Measurements from ENCODE around the gene KLHL36.
A peak's percentile ranks its signal among the peaks of the same experiment; 100 is the strongest.
"Not testable (repeated sequence)": the region's sequence is repeated elsewhere in the genome, so short reads cannot be mapped to it uniquely, and the experiment has no call there.

Gene KLHL36

GRCh38 chr16:84617041-84617790 is 31.1 kb upstream of the KLHL36 start:
- peak overlapping the region; percentile 95 for H3K4me3 ChIP-seq (ENCODE audit: low read depth, low read length)
- TF ChIP-seq, protein P1, sequence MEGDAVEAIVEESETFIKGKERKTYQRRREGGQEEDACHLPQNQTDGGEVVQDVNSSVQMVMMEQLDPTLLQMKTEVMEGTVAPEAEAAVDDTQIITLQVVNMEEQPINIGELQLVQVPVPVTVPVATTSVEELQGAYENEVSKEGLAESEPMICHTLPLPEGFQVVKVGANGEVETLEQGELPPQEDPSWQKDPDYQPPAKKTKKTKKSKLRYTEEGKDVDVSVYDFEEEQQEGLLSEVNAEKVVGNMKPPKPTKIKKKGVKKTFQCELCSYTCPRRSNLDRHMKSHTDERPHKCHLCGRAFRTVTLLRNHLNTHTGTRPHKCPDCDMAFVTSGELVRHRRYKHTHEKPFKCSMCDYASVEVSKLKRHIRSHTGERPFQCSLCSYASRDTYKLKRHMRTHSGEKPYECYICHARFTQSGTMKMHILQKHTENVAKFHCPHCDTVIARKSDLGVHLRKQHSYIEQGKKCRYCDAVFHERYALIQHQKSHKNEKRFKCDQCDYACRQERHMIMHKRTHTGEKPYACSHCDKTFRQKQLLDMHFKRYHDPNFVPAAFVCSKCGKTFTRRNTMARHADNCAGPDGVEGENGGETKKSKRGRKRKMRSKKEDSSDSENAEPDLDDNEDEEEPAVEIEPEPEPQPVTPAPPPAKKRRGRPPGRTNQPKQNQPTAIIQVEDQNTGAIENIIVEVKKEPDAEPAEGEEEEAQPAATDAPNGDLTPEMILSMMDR (IDR thresholded peaks at IDR 0.05; ENCODE audit: low read depth, low read length) = no peak

DNA sequence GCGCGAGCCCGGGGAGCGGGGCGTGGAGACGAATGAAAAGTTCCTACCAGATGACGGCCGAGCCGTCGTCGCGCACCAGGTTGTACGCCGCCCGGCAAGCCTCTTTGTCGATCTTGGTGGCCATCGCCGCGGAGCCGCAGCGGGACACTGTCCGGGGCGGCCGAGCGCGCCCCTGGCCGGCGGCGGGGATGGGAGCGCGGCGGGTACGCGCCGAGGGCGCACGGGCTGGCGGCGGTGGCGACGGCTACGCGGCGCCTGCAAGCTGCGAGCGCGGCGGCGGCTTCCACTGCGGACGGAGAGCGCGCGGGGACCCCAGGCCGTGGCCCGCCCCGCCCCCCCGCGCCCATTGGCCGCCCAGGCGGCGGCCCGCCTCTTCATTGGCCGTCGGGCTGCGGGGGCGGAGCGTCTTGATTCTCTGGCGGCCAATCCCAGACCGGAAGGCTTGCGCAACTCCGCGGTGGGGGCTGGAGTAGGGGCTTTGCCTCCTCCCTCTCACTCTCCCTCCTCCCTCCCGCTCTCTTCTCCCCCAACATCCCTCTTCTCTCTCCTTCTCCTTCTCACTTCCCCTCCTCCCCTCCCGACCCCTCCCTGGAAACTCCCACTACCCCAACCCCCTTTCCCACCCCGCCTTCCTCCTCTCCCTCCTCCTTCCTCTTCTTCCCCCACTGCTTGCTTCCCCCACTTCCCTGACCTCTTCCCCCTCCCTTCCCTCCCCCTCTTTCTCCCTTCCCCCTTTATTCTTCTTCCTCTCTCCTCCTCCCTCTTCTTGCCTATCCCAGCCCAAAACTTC is 30.3 kb upstream of the KLHL36 start, which contains the start of gene COTL1:
COTL1 (minus strand) TSS at position 288 of the 790 bp plus-strand sequence; CDS start at position 124, 164 bp downstream.
- peak within 1 kb of the TSS; percentile 95 for H3K4me3 ChIP-seq (ENCODE audit: low read depth, low read length)
- TF ChIP-seq, protein P1 (IDR thresholded peaks at IDR 0.05; ENCODE audit: low read depth, low read length) = no peak

DNA sequence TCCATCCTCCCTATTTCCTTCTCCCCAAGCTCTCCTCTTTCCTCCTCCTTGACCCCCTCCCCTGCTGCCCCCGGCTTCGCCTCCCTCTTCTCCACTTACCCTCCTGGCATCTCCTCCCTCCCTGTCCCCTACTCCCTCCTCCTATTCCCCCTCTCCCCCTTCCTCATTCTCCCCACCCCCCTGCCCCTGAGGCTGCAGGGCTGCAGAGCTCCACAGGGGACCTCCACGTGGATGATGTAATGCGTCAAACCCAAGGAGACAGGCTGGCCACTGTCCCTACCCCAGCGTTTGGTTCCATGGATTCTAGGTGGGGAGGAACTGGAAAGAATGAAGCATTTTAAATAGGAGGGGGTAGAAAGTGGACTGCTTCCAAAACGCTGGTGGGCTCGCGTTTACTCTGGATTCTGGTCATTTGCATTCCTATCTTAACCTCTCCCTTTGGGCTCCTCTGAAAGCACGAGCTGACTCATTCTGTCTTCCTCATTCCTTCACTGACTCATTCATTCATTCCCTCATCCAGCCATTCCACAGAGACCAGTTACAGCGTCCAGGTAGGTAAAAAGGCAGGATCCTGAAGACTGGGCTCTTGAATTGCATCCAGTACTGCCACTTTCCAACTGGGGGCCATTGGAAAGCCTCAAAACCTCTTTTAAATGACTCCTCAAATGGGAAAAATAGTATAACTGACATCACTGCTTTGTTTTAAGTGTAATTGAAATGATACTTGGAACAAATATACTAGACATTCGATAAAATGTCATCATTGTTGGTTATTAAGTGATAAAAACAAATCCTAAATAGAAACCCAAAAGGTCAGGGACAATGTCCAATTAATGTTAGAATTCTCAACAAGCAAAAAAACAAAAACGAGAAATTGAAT is 29.5 kb upstream of the KLHL36 start:
- H3K4me3 ChIP-seq (ENCODE audit: low read depth, low read length) = peak overlapping the region; percentile 45
- TF ChIP-seq, protein P1 (IDR thresholded peaks at IDR 0.05; ENCODE audit: low read depth, low read length) = no peak

GRCh38 chr16:84620913-84621312 is 27.4 kb upstream of the KLHL36 start:
- not testable (repeated sequence) for H3K4me3 ChIP-seq (ENCODE audit: low read depth, low read length)

DNA sequence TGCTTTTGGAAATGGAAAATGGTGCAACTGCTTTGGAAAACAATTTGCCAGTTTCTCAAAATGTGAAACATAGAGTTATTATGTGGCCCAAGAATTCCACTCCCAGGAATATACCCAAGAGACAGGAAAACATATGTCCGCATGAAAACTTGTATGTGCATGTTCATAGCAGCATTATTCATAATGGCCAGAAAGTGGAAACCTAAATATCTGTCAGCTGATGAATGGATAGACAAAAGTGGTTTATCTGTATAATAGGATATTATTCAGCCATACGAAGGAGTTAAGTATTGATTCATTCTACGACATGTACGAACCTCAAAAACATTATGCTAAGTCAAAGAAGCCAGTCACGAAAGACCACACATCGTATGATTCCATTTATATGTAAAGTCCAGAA is 22.8 kb upstream of the KLHL36 start:
- no peak overlapping the region for H3K4me3 ChIP-seq (ENCODE audit: low read depth, low read length)
- TF ChIP-seq, protein P1 (IDR thresholded peaks at IDR 0.05; ENCODE audit: low read depth, low read length) = no peak

- TF ChIP-seq, protein P1 (IDR thresholded peaks at IDR 0.05; ENCODE audit: low read depth, low read length) = no peak
- H3K4me3 ChIP-seq (ENCODE audit: low read depth, low read length) = no peak overlapping the region
Observed at GRCh38 chr16:84628226-84628731, 20.0 kb upstream of the KLHL36 start.

GRCh38 chr16:84629580-84629979 is 18.7 kb upstream of the KLHL36 start:
- no peak overlapping the region for H3K4me3 ChIP-seq (ENCODE audit: low read depth, low read length)
- TF ChIP-seq, protein P1 (IDR thresholded peaks at IDR 0.05; ENCODE audit: low read depth, low read length) = no peak
